NCI-H526 (cell line): ENCODE data around the gene FAM149A.

ENCODE experiments used
- DNase-seq, 2 experiments: peaks; one replicate each; lab custom pipeline; 2025; lab: John Stamatoyannopoulos, UW

The FAM149A gene

GRCh38 chr4:186104114-186104889 is at the start of gene FAM149A:
Gene FAM149A (plus strand): TSS chr4:186104704.
- peak in 1 of 2 experiments; percentile 67 for DNase-seq

- no peak for DNase-seq
Measured at GRCh38 chr4:186058253-186058979, 46.1 kb upstream of the FAM149A start.

DNA sequence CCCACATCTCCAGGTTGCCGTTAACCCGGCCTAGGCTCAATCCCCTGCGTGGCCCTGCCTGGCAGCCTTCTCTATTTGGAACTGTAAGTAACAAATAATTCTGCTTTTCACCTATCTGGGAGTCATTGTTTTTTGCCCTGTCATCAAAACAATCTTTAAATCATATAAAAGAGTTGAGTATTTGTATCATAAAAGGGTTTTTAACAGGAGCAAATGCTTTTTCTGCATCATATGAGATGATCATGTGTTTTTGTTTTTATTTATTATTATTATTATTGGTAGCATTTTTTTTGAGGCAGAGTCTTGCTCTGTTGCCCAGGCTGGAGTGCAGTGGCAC is 45.6 kb upstream of the FAM149A start:
- no peak for DNase-seq

DNA sequence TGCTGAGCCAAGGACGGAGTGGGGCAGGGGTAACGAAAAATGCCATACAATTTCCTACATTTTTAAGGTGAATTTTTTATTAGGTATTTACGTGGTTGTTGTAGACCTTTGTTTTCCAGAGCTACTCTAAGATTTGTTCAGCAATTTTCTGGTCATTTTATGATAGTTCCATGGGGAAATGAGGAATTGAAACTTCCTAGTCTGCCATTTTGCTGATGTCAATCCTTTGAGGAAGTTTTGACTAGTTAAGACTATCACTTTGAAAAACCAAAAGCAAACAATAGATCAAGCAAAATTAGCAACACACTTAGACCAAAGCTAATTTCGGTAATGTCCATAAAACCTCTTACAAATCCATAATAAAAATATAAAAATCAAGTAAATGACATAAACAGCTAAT is 42.6 kb upstream of the FAM149A start:
- no peak for DNase-seq

DNA sequence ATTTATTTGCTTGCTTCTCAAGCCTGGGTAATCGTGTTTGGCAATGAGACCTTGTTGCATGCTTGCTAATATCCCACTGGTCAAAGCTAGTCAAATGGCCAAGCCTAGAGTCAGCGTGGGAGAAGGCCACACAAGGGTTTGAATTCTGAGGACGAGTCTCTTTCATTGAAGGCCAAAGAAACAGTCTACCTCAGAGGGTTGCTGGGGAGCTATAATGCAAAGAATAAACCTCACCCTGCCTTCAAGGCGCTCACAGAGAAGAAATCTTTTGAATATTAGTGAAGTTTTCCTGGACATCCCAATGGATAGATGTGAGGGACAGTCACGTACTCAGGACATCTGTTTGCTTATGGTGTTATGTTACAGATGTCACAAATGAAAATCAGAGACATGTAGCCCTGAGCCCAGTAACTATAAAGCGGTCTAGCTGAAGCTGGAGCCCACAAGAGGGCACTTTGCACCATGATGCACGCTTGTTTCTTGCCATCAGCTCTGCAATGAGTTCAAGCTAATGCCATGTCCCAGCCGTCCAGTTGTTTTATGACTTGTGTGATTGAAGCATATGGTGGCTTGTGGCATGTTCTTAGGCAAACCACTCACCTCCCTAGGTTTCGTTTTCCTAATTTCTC is 36.6 kb upstream of the FAM149A start:
- DNase-seq, result peak; percentile 19 to 54

DNA sequence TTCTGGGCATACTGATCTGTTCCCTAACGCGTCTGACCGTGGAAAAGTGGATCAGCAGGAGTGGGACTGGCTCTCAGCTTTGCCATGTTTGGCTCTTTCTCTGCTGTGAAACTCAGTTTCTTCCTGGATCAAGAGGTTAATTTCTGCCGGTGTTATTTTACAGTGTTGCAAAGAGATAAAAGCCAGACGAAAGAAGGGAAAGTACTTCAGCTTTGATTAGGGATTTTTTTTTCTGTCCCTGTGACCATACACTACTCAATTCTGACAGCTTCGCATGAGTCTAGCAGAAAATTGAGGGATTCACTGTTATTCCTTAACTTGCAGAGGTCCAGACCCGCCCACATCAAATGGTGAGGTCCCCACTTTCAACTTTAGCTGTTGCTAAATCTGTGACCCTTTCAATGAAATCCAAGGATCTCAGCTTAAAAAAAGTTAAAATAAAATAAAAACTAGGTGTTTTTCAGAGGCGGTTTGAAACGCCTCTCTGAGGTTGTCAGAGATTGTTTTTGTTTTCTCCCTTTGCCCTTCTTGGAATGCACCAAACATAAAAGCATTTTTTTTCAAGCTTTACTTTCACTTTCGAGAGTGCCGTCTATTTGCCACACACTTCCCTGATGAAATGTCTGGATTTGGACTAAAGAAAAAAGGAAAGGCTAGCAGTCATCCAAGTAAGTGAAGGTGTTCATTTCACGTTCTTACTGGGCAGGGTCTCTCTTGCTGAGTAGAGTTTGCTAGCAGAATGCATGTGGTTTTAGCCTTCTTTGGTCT is 35.7 kb upstream of the FAM149A start, which contains the start of gene TLR3:
TLR3 (plus strand) TSS at position 576 of the 768 bp plus-strand sequence. CDS start 7,464 bp downstream, outside the sequence.
- no peak for DNase-seq

- DNase-seq, result no peak
Measured at GRCh38 chr4:186069729-186070128, 34.8 kb upstream of the FAM149A start.

DNA sequence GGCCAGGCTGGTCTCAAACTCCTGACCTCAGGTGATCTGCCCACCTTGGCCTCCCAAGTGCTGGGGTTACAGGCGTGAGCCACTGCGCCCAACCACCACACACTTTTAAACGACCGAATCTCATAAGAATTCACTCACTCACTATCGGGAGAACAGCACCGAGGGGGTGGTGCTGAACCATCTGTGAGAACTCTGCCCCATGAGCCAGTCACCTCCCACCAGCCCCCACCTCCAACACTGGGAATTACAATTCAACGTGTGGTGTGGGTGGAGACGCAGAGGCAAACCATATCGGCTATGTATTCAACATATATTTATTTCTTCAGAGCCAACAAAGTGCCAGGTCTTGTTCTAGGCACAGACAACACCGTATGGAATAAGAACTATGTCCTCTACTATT is 32.0 kb upstream of the FAM149A start:
- no peak for DNase-seq

GRCh38 chr4:186074189-186074588 is 30.3 kb upstream of the FAM149A start:
- no peak for DNase-seq

DNA sequence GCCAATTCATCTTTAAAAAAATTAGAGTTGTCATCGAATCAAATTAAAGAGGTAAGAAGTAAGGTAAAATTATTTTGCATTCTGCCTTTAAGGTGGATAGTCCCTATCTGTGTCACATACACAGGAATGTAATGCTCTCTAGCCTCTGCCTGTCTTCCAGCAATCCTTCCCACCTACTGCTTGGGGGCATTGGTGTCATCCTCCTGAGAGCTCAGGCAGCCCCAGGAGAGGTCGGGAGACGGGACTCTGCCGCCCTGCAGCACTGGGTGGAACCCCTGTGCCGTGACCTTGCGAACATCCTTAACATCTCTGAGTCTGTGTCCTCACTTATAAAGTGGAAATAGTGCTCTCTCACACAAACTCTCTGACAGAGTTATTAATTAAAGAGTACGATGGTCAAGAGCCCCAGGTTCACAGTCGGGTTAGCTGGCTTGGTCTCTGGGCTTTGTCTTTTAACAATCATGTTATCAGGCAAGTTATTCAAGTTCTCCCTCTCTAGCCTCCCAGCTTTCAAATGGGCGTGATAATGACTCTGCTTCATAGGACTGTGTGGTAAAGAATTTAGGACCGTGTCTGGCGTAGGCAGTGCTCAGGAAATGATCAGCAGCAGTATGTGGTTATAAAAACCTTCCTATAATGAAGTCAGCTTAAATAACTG is 25.4 kb upstream of the FAM149A start:
- peak in 1 of 2 experiments; percentile 2 for DNase-seq

GRCh38 chr4:186079694-186080093 is 24.8 kb upstream of the FAM149A start:
- DNase-seq, result no peak

- DNase-seq, result no peak
Measured at GRCh38 chr4:186081202-186081807, 23.2 kb upstream of the FAM149A start.

DNA sequence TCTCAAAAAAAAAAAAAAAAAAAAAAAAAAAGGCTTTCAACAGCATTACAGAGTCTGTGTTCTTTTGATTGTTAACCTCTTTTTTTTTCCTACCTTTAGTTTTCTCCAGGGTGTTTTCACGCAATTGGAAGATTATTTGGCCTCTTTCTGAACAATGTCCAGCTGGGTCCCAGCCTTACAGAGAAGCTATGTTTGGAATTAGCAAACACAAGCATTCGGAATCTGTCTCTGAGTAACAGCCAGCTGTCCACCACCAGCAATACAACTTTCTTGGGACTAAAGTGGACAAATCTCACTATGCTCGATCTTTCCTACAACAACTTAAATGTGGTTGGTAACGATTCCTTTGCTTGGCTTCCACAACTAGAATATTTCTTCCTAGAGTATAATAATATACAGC is 22.3 kb upstream of the FAM149A start:
- DNase-seq, result no peak

GRCh38 chr4:186088523-186088922 is 16.0 kb upstream of the FAM149A start:
- DNase-seq, result no peak

- DNase-seq, result no peak
Measured at GRCh38 chr4:186092296-186092695, 12.2 kb upstream of the FAM149A start.

GRCh38 chr4:186095406-186095805 is 9.1 kb upstream of the FAM149A start:
- no peak for DNase-seq

- DNase-seq, result no peak
Measured at GRCh38 chr4:186096681-186097165, 7.8 kb upstream of the FAM149A start.

DNA sequence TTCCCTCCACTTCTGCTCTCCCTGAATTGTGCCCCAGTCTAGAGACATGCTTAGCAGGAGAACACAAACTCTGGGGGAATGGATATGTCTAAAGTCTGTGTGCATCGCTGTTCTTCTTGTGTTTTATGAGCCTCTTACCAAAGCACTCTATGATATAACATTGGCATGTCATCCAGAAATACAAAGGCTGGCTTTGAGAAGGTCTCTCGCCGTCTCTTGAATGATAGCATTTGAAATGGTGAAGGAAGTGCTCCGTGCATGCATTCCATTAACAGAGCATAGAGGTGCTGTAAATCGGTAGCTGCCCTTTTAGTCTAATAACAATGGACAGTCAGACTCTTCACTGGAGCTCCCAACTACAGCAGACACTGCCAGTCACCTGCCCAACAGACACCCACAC is 7.1 kb upstream of the FAM149A start:
- no peak for DNase-seq

DNA sequence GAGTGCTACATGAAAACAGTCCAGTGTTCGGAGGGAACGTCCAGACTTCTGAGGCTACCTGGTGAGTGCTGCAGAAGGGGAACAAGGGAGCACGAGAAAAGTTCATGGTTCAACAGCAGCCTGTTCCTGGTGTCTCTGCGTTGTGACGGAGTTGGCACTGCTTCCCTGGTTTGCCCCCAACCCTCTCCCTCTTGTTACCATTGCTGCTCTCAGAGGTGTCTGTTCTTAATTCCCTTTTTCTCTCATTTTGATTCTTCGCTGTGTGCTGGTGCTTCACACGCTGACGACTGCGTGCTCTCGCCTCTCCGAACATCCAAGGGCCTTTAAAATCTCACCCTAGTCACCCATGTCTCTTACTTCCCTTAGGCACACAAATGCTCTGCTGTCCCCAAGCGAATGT is 1.6 kb upstream of the FAM149A start:
- DNase-seq, result no peak

GRCh38 chr4:186104890-186105646 is 564 bp downstream of the FAM149A start:
- DNase-seq, result peak in 1 of 2 experiments; percentile 53
